Lung (tissue), 12 donors: ENCODE measurements around the gene PDCD5. TPM values are rescaled to one million over a fixed set of nuclear protein-coding genes. Genes with fewer than 3 reads are reported as not detected.

Source experiments
- ATAC-seq: fragments of 200-7000 bp; cut with Tn5 transposase; one replicate; pipeline ENCODE4 v1.9.1; 2020; ENCODE audit warnings: moderate number of reproducible peaks; ENCODE audit not compliant: insufficient read depth, low FRiP score
- DNase-seq, 3 donors: peaks; one replicate each; pipeline ENCODE4 v3.0.0-alpha.2; 2013 to 2017
- H3K27ac ChIP-seq, 2 donors: one replicate each; pipeline ENCODE4 v1.5.1; 2013; ENCODE audit warnings: mild to moderate bottlenecking in 2 of 2, moderate library complexity in 2 of 2, control low read depth in 1 of 2, inconsistent platforms in 1 of 2, low read depth in 1 of 2, low read length in 1 of 2
- H3K27me3 ChIP-seq, 3 donors: one replicate each; pipeline ENCODE4 v1.5.1; 2013; ENCODE audit warnings: low read length in 2 of 3; ENCODE audit not compliant: control insufficient read depth in 3 of 3, insufficient read depth in 3 of 3
- H3K36me3 ChIP-seq, 4 donors: one replicate each; pipeline ENCODE4 v1.5.1; 2013; ENCODE audit warnings: low read length in 4 of 4, mild to moderate bottlenecking in 1 of 4, moderate library complexity in 1 of 4; ENCODE audit not compliant: control insufficient read depth in 4 of 4, insufficient read depth in 4 of 4
- H3K4me1 ChIP-seq, 5 donors: one replicate each; pipeline ENCODE4 v1.5.1; 2013; ENCODE audit warnings: low read length in 5 of 5, mild to moderate bottlenecking in 2 of 5, moderate library complexity in 1 of 5; ENCODE audit not compliant: control insufficient read depth in 5 of 5, insufficient read depth in 5 of 5
- H3K4me3 ChIP-seq: one replicate; pipeline ENCODE4 v1.5.1; 2013; ENCODE audit warnings: mild to moderate bottlenecking, control low read depth, moderate library complexity
- H3K9ac ChIP-seq, 2 donors: one replicate each; pipeline ENCODE4 v1.5.1; 2013; ENCODE audit warnings: low read length in 2 of 2, control low read depth in 1 of 2; ENCODE audit not compliant: insufficient read depth in 1 of 2
- H3K9me3 ChIP-seq, 4 donors: one replicate each; pipeline ENCODE4 v1.5.1; 2013; ENCODE audit warnings: low read length in 3 of 4, mild to moderate bottlenecking in 1 of 4, moderate library complexity in 1 of 4; ENCODE audit not compliant: control insufficient read depth in 4 of 4, insufficient read depth in 3 of 4
- WGBS, 2 donors: extraction: QIAGEN DNeasy Blood & Tissue Kit; methylation state at CpG; one replicate each; pipeline ENCODE4 v1.1.7; 2013; 5-methylcytosine and 5-hydroxymethylcytosine counted together
- polyA plus RNA-seq, 2 donors: library from polyadenylated mRNA; stranded (reverse); fragments of 200-250 nt; gene quantifications; one replicate each; pipeline ENCODE4 v1.2.1, GENCODE V29; 2013
- total RNA-seq, 2 donors: library from RNA; depleted of rRNA in 1 of 2; stranded (reverse); fragments of >200 nt in 1 of 2; gene quantifications; one replicate each; pipeline ENCODE4 v1.2.1, GENCODE V29; 2014 to 2021
- TF ChIP-seq, protein P1 (sequence below): IDR thresholded peaks from 2 replicates; pipeline ENCODE4 v1.5.1; 2012; ENCODE audit warnings: mild to moderate bottlenecking; ENCODE audit errors: control extremely low read depth, extremely low read depth
- donor health status: control.
- donor health status: control.
- donor health status: Bipolar disorder and iron deficiency.
- donor health status: healthy.
- donor health status: DM: yes; HTN: yes; CAD: no.

PDCD5 gene
- total and polyA plus RNA-seq, 4 donors: 38.6 to 147 (median 87.0) TPM

DNA sequence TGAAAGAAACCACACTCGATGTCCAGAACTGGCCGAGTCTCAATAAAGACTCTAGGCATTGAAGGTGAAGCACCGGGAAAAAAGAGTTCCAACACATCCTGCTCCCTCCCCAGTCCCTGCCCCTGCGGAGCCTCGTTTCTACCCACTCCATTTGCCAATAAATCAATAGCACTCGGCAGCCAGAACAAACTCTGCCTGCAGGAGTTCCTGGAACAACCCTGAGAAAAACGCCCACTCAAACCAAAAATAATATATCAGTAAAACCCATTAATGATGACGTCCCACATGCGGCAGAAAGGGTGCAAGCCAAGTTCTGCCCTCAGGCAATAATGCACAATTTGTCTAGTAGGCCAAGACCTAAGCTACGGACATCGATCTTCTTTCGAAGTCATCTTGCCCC is 41.0 kb downstream of the PDCD5 start:
- TF ChIP-seq, protein P1, sequence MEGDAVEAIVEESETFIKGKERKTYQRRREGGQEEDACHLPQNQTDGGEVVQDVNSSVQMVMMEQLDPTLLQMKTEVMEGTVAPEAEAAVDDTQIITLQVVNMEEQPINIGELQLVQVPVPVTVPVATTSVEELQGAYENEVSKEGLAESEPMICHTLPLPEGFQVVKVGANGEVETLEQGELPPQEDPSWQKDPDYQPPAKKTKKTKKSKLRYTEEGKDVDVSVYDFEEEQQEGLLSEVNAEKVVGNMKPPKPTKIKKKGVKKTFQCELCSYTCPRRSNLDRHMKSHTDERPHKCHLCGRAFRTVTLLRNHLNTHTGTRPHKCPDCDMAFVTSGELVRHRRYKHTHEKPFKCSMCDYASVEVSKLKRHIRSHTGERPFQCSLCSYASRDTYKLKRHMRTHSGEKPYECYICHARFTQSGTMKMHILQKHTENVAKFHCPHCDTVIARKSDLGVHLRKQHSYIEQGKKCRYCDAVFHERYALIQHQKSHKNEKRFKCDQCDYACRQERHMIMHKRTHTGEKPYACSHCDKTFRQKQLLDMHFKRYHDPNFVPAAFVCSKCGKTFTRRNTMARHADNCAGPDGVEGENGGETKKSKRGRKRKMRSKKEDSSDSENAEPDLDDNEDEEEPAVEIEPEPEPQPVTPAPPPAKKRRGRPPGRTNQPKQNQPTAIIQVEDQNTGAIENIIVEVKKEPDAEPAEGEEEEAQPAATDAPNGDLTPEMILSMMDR: no peak
- no peak for DNase-seq
- peaks cover 10 to 47% (median 25%) of the 10 kb centered on the region in 4 donors for H3K36me3 ChIP-seq
- H3K9me3 ChIP-seq: peaks cover 0 to 3% (median 0%) of the 10 kb centered on the region in 4 donors
- H3K27ac ChIP-seq: no peak overlapping the region
- no peak overlapping the region for H3K4me3 ChIP-seq
- WGBS, 2 donors: 83 to 86% methylated on average over 12 of the region's 12 CpGs
- H3K4me1 ChIP-seq: no peaks in the 10 kb centered on the region
- H3K27me3 ChIP-seq: no peaks in the 10 kb centered on the region
- H3K9ac ChIP-seq: no peak overlapping the region
- no peak for ATAC-seq

DNA sequence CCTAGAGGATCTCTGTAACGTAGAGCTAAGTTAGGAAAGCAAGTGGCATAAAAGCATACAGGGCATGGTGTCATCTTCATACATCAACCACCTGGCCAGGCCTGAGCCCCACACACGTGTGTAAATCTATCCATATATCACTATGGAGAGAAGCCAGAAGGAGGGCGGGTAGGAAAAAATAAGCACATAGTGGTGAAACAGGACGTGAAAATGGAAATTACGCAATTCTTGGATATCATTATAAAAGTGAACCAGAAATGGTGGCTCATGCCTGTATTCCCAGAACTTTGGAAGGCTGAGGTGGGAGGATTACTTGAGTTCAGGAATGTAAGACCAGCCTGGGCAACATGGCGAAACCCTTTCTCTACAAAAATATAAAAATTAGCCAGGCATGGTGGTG is 43.4 kb downstream of the PDCD5 start:
- DNase-seq: no peak
- H3K27ac ChIP-seq: no peak overlapping the region
- H3K4me1 ChIP-seq: no peaks in the 10 kb centered on the region
- 71 to 81% methylated on average over 6 of the region's 6 CpGs for WGBS, 2 donors
- no peaks in the 10 kb centered on the region for H3K27me3 ChIP-seq
- H3K9me3 ChIP-seq: peaks cover 0 to 3% (median 0%) of the 10 kb centered on the region in 4 donors
- peaks cover 8 to 45% (median 20%) of the 10 kb centered on the region in 4 donors for H3K36me3 ChIP-seq
- no peak overlapping the region for H3K4me3 ChIP-seq
- H3K9ac ChIP-seq: no peak overlapping the region
- ATAC-seq: no peak
- TF ChIP-seq, protein P1: no peak

DNA sequence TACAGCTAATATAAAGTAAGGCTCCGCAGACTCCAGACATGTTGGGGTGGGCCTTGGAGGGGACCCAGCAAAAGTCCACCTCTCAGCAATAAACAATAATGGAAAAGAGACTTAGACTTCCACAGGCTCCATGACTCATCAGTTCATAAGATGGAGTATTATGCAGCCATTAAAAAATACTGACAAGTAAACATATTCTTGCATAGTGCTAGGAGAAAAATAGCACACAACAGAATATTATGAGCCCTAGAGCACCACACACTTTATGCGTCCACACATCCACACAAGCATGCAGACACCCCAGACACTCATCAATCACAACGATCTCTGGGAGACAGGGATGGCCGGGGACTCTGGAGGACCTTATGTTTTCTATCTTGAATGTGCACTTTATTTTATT is 46.0 kb downstream of the PDCD5 start:
- H3K9me3 ChIP-seq: peaks cover 0 to 3% (median 0%) of the 10 kb centered on the region in 4 donors
- no peak for DNase-seq
- H3K27ac ChIP-seq: no peak overlapping the region
- peaks cover 10 to 48% (median 24%) of the 10 kb centered on the region in 4 donors for H3K36me3 ChIP-seq
- no peak overlapping the region for H3K4me3 ChIP-seq
- no peaks in the 10 kb centered on the region for H3K27me3 ChIP-seq
- WGBS, 2 donors: 98 to 100% methylated on average over 4 of the region's 4 CpGs
- H3K4me1 ChIP-seq: no peaks in the 10 kb centered on the region
- no peak overlapping the region for H3K9ac ChIP-seq
- ATAC-seq: no peak
- TF ChIP-seq, protein P1: no peak

DNA sequence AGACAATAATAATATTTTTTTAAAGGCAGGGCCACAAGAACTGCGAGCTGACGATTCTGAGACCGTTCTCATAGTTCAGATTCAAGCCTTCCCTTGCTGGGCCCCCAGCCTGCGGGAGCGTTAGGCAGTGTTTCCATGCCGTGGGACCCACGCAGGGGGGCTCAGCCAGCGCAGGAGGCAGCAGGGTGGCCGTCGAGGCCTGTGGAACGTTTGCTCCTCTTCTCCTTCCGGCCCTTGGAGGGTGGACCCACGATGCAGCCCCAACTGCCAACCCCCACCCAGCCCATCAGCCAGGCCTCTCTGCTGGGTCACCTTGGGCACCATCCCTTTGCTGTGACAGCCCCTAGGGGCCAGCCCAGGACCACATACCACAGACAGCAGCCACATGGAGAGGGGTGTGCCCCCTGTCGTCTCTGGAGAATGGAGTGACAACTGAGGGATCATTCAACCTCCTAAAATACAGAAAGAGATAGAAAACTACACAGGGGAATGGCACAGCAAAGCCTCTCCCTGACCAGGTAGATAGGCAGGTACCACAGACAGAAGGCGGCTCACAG is 46.8 kb downstream of the PDCD5 start:
- Histone ChIP-seq H3K4me1 (no peaks in the 10 kb centered on the region), H3K4me3 (no peak overlapping the region), H3K9me3 (peaks cover 0 to 3% (median 0%) of the 10 kb centered on the region in 4 donors), H3K9ac (no peak overlapping the region), H3K27me3 (no peaks in the 10 kb centered on the region), H3K27ac (peak overlapping the region in 1 of 2 donors; percentile 46), H3K36me3 (peaks cover 6 to 43% (median 24%) of the 10 kb centered on the region in 4 donors)
- DNase-seq: no peak
- WGBS, 2 donors: 89 to 91% methylated on average over 15 of the region's 15 CpGs
- ATAC-seq: no peak
- TF ChIP-seq, protein P1: no peak
